A549 (cell line): Measurements from ENCODE around the gene ABCC3.

ENCODE experiments used
- ESRRA ChIP-seq: fragments of 150-350 bp; IDR thresholded peaks from 2 replicates; pipeline ENCODE4 v1.6.1; 2014; ENCODE audit warnings: mild to moderate bottlenecking, low read length, borderline replicate concordance
- GATA3 ChIP-seq: IDR thresholded peaks from 2 replicates; pipeline ENCODE4 v1.6.1; 2012; ENCODE audit warnings: borderline replicate concordance

GRCh38 chr17:50645748-50646682 lies 11.3 kb downstream of the ABCC3 start:
- TF ChIP-seq ESRRA: no peak
- no peak for TF ChIP-seq GATA3
